Neural progenitor cell (in vitro differentiated cells): ENCODE results near the gene SEC62. TPM values are rescaled to one million over a fixed set of nuclear protein-coding genes. Genes with fewer than 3 reads are reported as not detected.

ENCODE experiments used
- DNase-seq: peaks from one replicate; pipeline ENCODE4 v3.0.0-alpha.2; 2016; ENCODE audit warnings: low spot score
- H2AFZ ChIP-seq: fragments of 200-600 bp; sonication (generic); replicated peaks from 2 replicates; pipeline ENCODE4 v1.6.1; 2016; ENCODE audit warnings: antibody characterized with exemption
- H3F3A ChIP-seq: fragments of 200-600 bp; sonication (generic); 2 replicates; pipeline ENCODE4 v1.6.1; 2016; ENCODE audit warnings: antibody characterized with exemption, low read depth
- H3K27ac ChIP-seq: fragments of 200-600 bp; sonication (generic); 2 replicates; pipeline ENCODE4 v1.5.1; 2016; ENCODE audit warnings: mild to moderate bottlenecking
- H3K27me3 ChIP-seq: fragments of 200-600 bp; sonication (generic); 2 replicates; pipeline ENCODE4 v1.6.1; 2016; ENCODE audit warnings: mild to moderate bottlenecking, moderate library complexity
- H3K36me3 ChIP-seq: fragments of 200-600 bp; sonication (generic); 2 replicates; pipeline ENCODE4 v1.5.1; 2016
- H3K4me1 ChIP-seq: fragments of 200-600 bp; sonication (generic); 2 replicates; pipeline ENCODE4 v1.6.1; 2016; ENCODE audit warnings: mixed run types
- H3K4me2 ChIP-seq: fragments of 200-600 bp; sonication (generic); 2 replicates; pipeline ENCODE4 v1.6.1; 2016
- H3K4me3 ChIP-seq: fragments of 200-600 bp; sonication (generic); 2 replicates; pipeline ENCODE4 v1.5.1; 2016
- H3K79me2 ChIP-seq: fragments of 200-600 bp; sonication (generic); 2 replicates; pipeline ENCODE4 v1.6.1; 2016; ENCODE audit warnings: low read depth
- H3K9ac ChIP-seq: fragments of 200-600 bp; sonication (generic); 2 replicates; pipeline ENCODE4 v1.6.1; 2016
- H3K9me3 ChIP-seq: fragments of 200-600 bp; sonication (generic); 2 replicates; pipeline ENCODE4 v1.5.1; 2016; ENCODE audit warnings: low read depth
- H4K20me1 ChIP-seq: fragments of 200-600 bp; sonication (generic); 2 replicates; pipeline ENCODE4 v1.6.1; 2016; ENCODE audit warnings: low read depth
- H3K27ac Mint-ChIP-seq: 3 replicates; pipeline ENCODE4 v1.8.0; 2021; ENCODE audit warnings: mixed read lengths
- H3K27me3 Mint-ChIP-seq: 2 replicates; pipeline ENCODE4 v1.8.0; 2022; ENCODE audit warnings: low read depth, mild to moderate bottlenecking, inconsistent platforms, moderate library complexity, mixed read lengths; ENCODE audit not compliant: insufficient read depth
- H3K36me3 Mint-ChIP-seq: 3 replicates; pipeline ENCODE4 v1.8.0; 2021; ENCODE audit warnings: mixed read lengths
- H3K4me1 Mint-ChIP-seq: 3 replicates; pipeline ENCODE4 v1.8.0; 2021; ENCODE audit warnings: mixed read lengths
- H3K4me3 Mint-ChIP-seq: 3 replicates; pipeline ENCODE4 v1.8.0; 2021; ENCODE audit warnings: mild to moderate bottlenecking, moderate library complexity, mixed read lengths
- H3K9me3 Mint-ChIP-seq: 3 replicates; pipeline ENCODE4 v1.8.0; 2020; ENCODE audit warnings: mixed read lengths
- CTCF ChIP-seq: fragments of 200-600 bp; sonication (generic); IDR thresholded peaks from 2 replicates; pipeline ENCODE4 v1.5.1; 2017; ENCODE audit warnings: antibody characterized with exemption, mild to moderate bottlenecking
- EZH2 ChIP-seq: fragments of 200-600 bp; sonication (generic); IDR thresholded peaks from 2 replicates; pipeline ENCODE4 v1.6.1; 2017; ENCODE audit warnings: antibody characterized with exemption, mild to moderate bottlenecking, moderate library complexity
- EZH2phosphoT487 ChIP-seq: fragments of 200-600 bp; sonication (generic); IDR thresholded peaks from 2 replicates; pipeline ENCODE4 v1.6.1; 2017; ENCODE audit warnings: antibody characterized with exemption
- total RNA-seq: library from RNA; depleted of rRNA; stranded (reverse); fragments of >200 nt; gene quantifications from 2 replicates; pipeline ENCODE4 v1.2.3, GENCODE V29; 2015; ENCODE audit warnings: low replicate concordance

The SEC62 gene
- total RNA-seq, 1 donor from 2014 or later = 34.8 TPM

GRCh38 chr3:170044271-170044670 is 77.7 kb downstream of the SEC62 start:
- no peak overlapping the region for H3K4me3 Mint-ChIP-seq
- H3K27me3 Mint-ChIP-seq = peaks cover 30% of the 10 kb centered on the region
- Histone ChIP-seq H3K4me2 (no peak overlapping the region), H2AFZ (no peak overlapping the region), H4K20me1 (no peaks in the 10 kb centered on the region), H3K36me3 (no peaks in the 10 kb centered on the region), H3K4me1 (peaks cover 10% of the 10 kb centered on the region), H3K27me3 (peaks cover 27% of the 10 kb centered on the region), H3F3A (peaks cover 16% of the 10 kb centered on the region), H3K9ac (no peak overlapping the region), H3K4me3 (no peak overlapping the region), H3K27ac (no peak overlapping the region), H3K79me2 (no peaks in the 10 kb centered on the region), H3K9me3 (no peaks in the 10 kb centered on the region)
- TF ChIP-seq CTCF = no peak
- no peak for TF ChIP-seq EZH2
- no peak for TF ChIP-seq EZH2phosphoT487
- H3K36me3 Mint-ChIP-seq = no peaks in the 10 kb centered on the region
- no peaks in the 10 kb centered on the region for H3K9me3 Mint-ChIP-seq
- no peak overlapping the region for H3K27ac Mint-ChIP-seq
- DNase-seq = no peak
- H3K4me1 Mint-ChIP-seq = peaks cover 22% of the 10 kb centered on the region

- H2AFZ ChIP-seq = no peak overlapping the region
- H3K4me1 Mint-ChIP-seq = peaks cover 19% of the 10 kb centered on the region
These were observed 78.2 kb downstream of the SEC62 start for GRCh38 chr3:170044795-170045244.

DNA sequence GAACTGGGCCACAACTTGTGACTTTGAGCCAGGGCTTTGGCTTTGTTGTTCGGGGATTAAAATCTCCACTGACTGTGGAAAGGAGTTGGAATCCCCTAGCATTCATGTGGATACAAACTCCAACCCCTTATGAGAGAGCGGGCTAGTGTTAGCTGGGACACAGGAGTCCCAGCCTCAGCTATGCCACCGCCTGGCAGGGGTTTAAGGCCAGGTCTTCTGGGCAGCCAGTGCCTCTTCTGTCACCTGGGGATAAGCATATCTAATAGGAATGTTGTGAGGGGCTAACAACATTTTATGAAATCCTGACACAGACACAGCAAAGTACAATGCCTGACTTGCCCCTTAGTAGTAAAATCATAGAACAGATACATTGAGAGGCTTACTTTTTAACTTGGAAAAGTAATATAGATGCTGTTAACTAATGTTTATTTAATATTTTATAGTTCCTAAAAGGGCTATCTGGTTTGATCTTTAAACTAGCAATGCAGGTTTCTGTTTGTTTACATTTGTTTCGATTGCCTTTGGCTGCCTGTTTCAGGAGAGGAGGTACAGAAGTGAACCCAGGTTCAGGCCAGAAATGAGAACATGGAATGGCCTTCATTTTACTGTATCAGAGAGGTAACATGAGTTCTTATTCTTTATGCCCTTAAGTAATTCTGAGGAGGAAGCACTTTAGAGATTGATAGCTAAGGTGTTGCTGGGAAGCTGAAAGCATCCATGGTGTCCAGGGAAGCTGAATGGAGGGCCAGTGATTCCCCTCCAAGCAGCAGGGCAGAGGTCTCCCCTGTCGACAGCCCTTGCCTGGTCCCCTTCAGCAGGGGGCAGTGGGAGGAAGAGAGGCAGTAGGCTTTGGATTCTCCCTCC is 79.9 kb downstream of the SEC62 start:
- Mint-ChIP-seq H3K4me1 (peaks cover 9% of the 10 kb centered on the region), H3K36me3 (no peaks in the 10 kb centered on the region), H3K9me3 (no peaks in the 10 kb centered on the region), H3K27me3 (peaks cover 9% of the 10 kb centered on the region), H3K27ac (peak overlapping the region; percentile 36), H3K4me3 (no peak overlapping the region)
- Histone ChIP-seq H4K20me1 (no peaks in the 10 kb centered on the region), H2AFZ (no peak overlapping the region), H3K9ac (no peak overlapping the region), H3F3A (no peaks in the 10 kb centered on the region), H3K27ac (no peak overlapping the region), H3K36me3 (no peaks in the 10 kb centered on the region), H3K4me2 (no peak overlapping the region), H3K27me3 (peaks cover 5% of the 10 kb centered on the region), H3K4me3 (no peak overlapping the region), H3K4me1 (peaks cover 3% of the 10 kb centered on the region), H3K79me2 (no peaks in the 10 kb centered on the region), H3K9me3 (no peaks in the 10 kb centered on the region)
- DNase-seq = no peak
- TF ChIP-seq EZH2phosphoT487 = no peak
- no peak for TF ChIP-seq CTCF
- TF ChIP-seq EZH2 = no peak

More at GRCh38 chr3:170044795-170045244, 78.2 kb downstream of the SEC62 start:
- Histone ChIP-seq H3F3A (peaks cover 11% of the 10 kb centered on the region), H3K27me3 (peaks cover 22% of the 10 kb centered on the region), H3K9ac (no peak overlapping the region), H3K27ac (no peak overlapping the region), H3K4me2 (no peak overlapping the region), H3K79me2 (no peaks in the 10 kb centered on the region), H3K9me3 (no peaks in the 10 kb centered on the region), H3K4me1 (peaks cover 10% of the 10 kb centered on the region), H3K36me3 (no peaks in the 10 kb centered on the region), H3K4me3 (no peak overlapping the region), H4K20me1 (no peaks in the 10 kb centered on the region)
- no peak for DNase-seq
- Mint-ChIP-seq H3K27ac (no peak overlapping the region), H3K36me3 (no peaks in the 10 kb centered on the region), H3K9me3 (no peaks in the 10 kb centered on the region), H3K4me3 (peak overlapping the region; percentile 49), H3K27me3 (peaks cover 24% of the 10 kb centered on the region)
- TF ChIP-seq CTCF (no peak), EZH2 (no peak), EZH2phosphoT487 (no peak)
